GM12892 (cell line): ENCODE results near the gene RALY.

ENCODE experiments used
- POLR2A ChIP-seq: IDR thresholded peaks from 2 replicates; pipeline ENCODE4 v1.6.1; 2011; ENCODE audit warnings: low read depth, low read length, control low read depth
- TAF1 ChIP-seq: IDR thresholded peaks from 2 replicates; pipeline ENCODE4 v1.6.1; 2011; ENCODE audit warnings: low read depth, mild to moderate bottlenecking, control low read depth, low read length, borderline replicate concordance

DNA sequence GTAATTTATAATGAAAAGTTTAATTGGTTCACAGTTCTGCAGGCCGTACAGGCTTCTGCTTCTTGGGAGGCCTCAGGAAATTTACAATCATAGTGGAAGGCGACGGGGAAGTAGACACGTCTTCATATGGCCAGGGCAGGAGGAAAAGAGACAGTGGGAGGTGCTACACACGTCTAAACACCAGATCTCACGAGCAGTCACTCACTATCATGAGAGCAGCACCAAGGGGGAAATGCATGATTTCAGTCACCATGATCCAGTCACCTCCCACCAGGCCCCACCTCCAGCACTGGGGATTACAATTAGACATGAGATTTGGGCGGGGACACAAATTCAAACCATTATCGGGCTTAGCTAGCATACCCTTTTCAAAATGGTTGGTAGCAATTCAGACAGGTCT, 77.1 kb downstream of the RALY start:
- TF ChIP-seq POLR2A, result no peak
- TF ChIP-seq TAF1, result no peak
